ENCODE data around the gene HYOU1. TPM values are rescaled to one million over a fixed set of nuclear protein-coding genes. Genes with fewer than 3 reads are reported as not detected.
A peak's percentile ranks its signal among the peaks of the same experiment; 100 is the strongest.

Gene HYOU1
- total RNA-seq, 1 experiment from 2014 or later, result 228 TPM

DNA sequence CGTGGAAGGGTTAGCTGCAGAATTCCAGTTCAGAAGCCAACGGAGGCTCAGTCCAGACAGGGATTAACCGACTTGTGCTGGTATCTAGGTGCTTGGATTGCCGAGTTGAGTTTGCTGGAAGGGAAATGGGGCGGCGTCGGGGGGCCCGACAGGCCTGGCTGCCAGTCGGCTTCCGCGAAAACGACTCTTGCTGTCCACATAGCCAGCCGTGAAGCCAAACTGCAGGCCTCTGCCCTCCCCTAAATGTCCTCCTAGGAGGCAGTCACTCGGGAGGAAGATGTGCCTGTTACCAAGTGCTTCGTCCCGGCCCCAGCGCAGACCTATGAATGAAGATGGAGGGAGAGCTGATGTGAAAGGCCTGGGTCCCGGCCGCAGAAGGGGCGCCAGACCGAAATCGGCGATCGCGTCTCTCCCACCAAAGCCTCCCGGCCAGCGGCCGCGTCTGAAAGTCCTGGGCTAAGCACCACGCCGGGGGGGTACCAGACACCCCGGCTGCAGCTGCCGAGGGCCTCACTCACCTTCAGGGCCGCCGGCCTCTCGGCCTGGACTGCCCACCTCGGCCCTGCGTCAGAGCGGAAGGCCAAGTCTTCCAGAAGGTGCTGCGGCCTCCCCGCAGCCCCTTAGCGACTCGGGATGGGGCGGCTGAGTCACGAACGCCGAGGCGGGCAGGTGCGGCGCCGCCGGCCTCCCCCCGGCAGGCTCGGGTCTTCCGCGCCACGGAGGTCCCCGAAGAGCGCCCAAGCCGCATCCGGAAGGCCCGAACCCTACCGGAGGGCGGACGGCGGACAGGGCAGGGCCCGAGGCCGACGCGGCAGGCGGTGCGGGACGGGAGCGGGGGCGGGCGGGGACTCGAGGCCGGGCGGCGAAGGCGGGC is 37.2 kb upstream of the HYOU1 start:
- TF ChIP-seq CTCF (conservative IDR thresholded peaks at IDR 0.05), result no peak
- no peak overlapping the region for H4K8ac ChIP-seq (replicated peaks; ENCODE audit: insufficient read length, low read depth, low read length)
- H3K27me3 Mint-ChIP-seq (ENCODE audit: low read depth), result no peaks in the 10 kb centered on the region
- peak overlapping the region; percentile 63 for H3K18ac ChIP-seq (ENCODE audit: insufficient read length, low read depth, low read length)
- H3K4me1 ChIP-seq (ENCODE audit: insufficient read depth, low read length), result no peaks in the 10 kb centered on the region; the same call in 1 of the 2 replicates
- H3K4me2 ChIP-seq (ENCODE audit: insufficient read depth, insufficient read length, low read length), result peak overlapping the region; percentile 88
- H3K23ac ChIP-seq (ENCODE audit: insufficient read length, low read depth, low read length), result no peak overlapping the region
- no peak overlapping the region for H3K27ac ChIP-seq (ENCODE audit: insufficient read length, low read depth, low read length)
- H3K56ac ChIP-seq (ENCODE audit: insufficient read length, low read depth, low read length), result no peak overlapping the region
- H3K4me3 Mint-ChIP-seq, result peak overlapping the region; percentile 92 to 96
- H3K36me3 Mint-ChIP-seq (ENCODE audit: insufficient read depth in 1 of 3, low read depth in 3 of 3), result peaks cover 36 to 67% (median 60%) of the 10 kb centered on the region in 3 experiments
- H4K5ac ChIP-seq (ENCODE audit: insufficient read length, low read depth, low read length), result no peak overlapping the region
- no peak overlapping the region for H2BK12ac ChIP-seq (ENCODE audit: insufficient read length, low read depth, low read length)
- no peaks in the 10 kb centered on the region for H3K9me3 ChIP-seq (ENCODE audit: control insufficient read depth, low read depth, low read length)
- WGBS (ENCODE audit: extremely low coverage, insufficient read length, low lambda C conversion rate), result no CpG with 5 or more reads among the region's 81 CpGs
- H3K14ac ChIP-seq (ENCODE audit: insufficient read depth, low read length), result peak overlapping the region; percentile 95
- H2BK120ac ChIP-seq (ENCODE audit: low read depth, low read length, poor library complexity, severe bottlenecking), result no peak overlapping the region
- H2AK5ac ChIP-seq (ENCODE audit: insufficient read length, low read length), result no peak overlapping the region
- H4K91ac ChIP-seq (ENCODE audit: insufficient read length, low read depth, low read length), result no peak overlapping the region
- H4K20me1 ChIP-seq (ENCODE audit: control insufficient read depth, insufficient read depth, insufficient read length), result no peaks in the 10 kb centered on the region
- H3K4me1 Mint-ChIP-seq, result peaks cover 28 to 29% of the 10 kb centered on the region in 2 experiments
- no peak overlapping the region for H2AFZ ChIP-seq (ENCODE audit: low read length)
- H2BK20ac ChIP-seq (ENCODE audit: low read depth, low read length, poor library complexity, severe bottlenecking), result no peak overlapping the region
- H3T11ph ChIP-seq (ENCODE audit: low read length), result no peak overlapping the region
- H2BK5ac ChIP-seq (ENCODE audit: insufficient read length, low read length), result no peak overlapping the region
- no peaks in the 10 kb centered on the region for H3K27me3 ChIP-seq (ENCODE audit: insufficient read depth, low read length)
- no peaks in the 10 kb centered on the region; a peak in 1 of 5 replicates for H3K9me3 Mint-ChIP-seq
- H3K4ac ChIP-seq (ENCODE audit: low read depth, low read length), result no peak overlapping the region
- DNase-seq, result no peak
- H3K23me2 ChIP-seq (ENCODE audit: insufficient read length, low read depth, low read length, poor library complexity, severe bottlenecking), result peaks cover 13% of the 10 kb centered on the region
- peak overlapping the region; percentile 88 to 96 (median 95); a peak in 6 of 7 replicates for H3K27ac Mint-ChIP-seq
- H3K79me1 ChIP-seq (ENCODE audit: insufficient read depth, low read depth, low read length, poor library complexity, severe bottlenecking), result no peaks in the 10 kb centered on the region
- no peak overlapping the region for H2BK15ac ChIP-seq (ENCODE audit: low read depth, low read length)
- peaks cover 20% of the 10 kb centered on the region; the same call in 1 of the 2 replicates for H3K79me2 ChIP-seq (ENCODE audit: insufficient read depth, low read length)
- peak overlapping the region; percentile 95 for H3K9ac ChIP-seq (ENCODE audit: extremely low read depth, insufficient read length, low read length)

All from H9 (cell line).